OCI-LY1 (cell line): ENCODE data around the gene F10.

ENCODE experiments used
- EZH2 ChIP-seq: fragments of 200-600 bp; sonication (generic), shearing (Covaris generic); IDR thresholded peaks from 2 replicates; pipeline ENCODE4 v1.8.0; 2017; ENCODE audit warnings: borderline replicate concordance, mixed run types, mild to moderate bottlenecking, antibody characterized with exemption, low read length, moderate library complexity, mixed read lengths
- TF ChIP-seq, protein P1 (sequence below): fragments of 200-600 bp; sonication (generic), shearing (Covaris generic); IDR thresholded peaks from 2 replicates; pipeline ENCODE4 v1.5.1; 2017; ENCODE audit warnings: mild to moderate bottlenecking, antibody characterized with exemption, low read length, moderate library complexity, mixed read lengths

DNA sequence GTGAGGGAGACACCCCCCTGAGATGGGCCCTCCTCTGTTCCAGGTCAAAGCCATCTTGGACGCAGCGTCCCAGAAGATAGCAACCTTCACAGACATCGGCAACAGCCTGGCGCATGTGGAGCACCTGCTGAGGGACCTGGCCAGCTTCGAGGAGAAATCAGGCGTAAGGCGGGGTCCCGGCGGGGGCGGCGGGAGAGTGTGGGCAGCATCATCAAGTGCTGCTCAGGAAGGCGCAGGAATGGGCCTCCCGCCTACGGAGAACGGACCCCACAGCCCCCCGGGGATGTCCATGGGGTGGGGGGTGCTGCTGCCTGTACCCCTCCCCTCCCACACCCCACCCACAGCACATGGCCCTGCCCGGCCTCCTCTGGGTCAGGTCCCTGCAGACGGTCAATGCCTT lies 48.2 kb upstream of the F10 start:
- TF ChIP-seq, protein P1, sequence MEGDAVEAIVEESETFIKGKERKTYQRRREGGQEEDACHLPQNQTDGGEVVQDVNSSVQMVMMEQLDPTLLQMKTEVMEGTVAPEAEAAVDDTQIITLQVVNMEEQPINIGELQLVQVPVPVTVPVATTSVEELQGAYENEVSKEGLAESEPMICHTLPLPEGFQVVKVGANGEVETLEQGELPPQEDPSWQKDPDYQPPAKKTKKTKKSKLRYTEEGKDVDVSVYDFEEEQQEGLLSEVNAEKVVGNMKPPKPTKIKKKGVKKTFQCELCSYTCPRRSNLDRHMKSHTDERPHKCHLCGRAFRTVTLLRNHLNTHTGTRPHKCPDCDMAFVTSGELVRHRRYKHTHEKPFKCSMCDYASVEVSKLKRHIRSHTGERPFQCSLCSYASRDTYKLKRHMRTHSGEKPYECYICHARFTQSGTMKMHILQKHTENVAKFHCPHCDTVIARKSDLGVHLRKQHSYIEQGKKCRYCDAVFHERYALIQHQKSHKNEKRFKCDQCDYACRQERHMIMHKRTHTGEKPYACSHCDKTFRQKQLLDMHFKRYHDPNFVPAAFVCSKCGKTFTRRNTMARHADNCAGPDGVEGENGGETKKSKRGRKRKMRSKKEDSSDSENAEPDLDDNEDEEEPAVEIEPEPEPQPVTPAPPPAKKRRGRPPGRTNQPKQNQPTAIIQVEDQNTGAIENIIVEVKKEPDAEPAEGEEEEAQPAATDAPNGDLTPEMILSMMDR, result no peak
- no peak for TF ChIP-seq EZH2
